Measurements from ENCODE around the gene OSBPL7. TPM values are rescaled to one million over a fixed set of nuclear protein-coding genes. Genes with fewer than 3 reads are reported as not detected.

OSBPL7 gene
- total RNA-seq, 4 donors from 2014 or later = 0.89 to 4.6 (median 1.6) TPM

DNA sequence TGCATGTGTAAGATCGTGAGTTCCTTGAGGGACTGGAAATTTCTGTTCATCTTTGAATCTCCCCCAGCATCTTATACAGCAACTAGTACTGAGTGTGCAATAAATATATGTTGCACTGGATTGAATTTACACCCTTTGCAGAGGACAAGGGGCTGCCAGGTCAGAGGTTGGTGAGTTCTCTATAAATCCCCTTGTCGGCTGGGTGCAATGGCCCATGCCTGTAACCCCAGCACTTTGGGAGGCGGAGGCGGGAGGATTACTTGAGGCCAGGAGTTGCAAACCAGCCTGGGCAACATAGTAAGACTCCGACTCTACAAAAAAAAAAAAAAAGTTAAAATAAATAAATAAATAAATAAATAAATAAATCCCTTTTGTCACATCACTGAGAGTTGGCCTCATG lies 38.8 kb upstream of the OSBPL7 start:
- no peak for ATAC-seq

DNA sequence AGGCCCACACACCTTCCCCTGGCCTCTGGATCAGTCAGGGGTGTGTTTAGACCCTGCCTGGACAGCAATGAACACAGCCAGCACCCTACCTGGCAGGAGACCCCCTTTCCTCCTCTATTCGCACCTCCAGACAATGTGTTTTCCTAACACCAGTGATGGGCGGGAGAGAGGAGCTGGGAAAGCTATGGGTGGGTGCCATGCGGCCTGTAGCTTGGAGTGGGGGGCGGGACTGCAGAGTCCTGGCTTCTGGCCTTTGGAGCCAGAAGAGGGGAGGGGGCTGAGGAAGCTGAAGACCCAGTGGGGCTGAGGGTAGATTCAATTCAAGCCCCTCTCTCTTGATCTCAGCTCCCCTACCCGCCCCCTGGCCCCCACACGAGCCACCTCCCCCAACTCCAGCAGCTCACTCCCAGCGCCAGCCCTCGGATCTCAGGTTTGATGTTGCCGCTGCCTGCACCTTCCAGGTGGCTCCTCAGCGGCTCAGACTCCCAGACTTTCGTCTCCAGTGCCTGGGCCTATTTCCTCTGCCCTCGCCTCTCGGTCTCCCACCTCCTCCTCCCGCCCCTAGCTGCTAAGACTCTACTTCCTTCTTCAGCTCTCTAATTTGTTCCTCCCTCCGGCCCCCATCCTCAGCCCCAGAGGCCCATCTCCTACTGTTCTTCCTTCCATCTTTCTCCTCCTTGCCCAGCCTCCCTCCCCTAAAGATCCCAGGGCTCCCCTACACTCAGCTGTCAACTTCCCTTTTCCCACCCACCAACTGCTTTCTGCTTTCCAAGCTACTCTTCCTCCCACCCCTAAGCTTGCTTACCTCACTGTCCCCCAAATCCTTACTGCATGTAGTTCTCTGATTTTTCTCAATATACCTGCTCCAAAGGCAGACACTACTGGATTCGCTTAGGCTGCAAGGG lies 36.2 kb upstream of the OSBPL7 start:
- Histone ChIP-seq H3K27me3 (peaks cover 44 to 49% (median 48%) of the 10 kb centered on the region in 3 donors), H3K27ac (no peak overlapping the region), H3K4me1 (no peaks in the 10 kb centered on the region), H3K36me3 (no peaks in the 10 kb centered on the region), H3K9me3 (no peaks in the 10 kb centered on the region), H3K4me3 (no peak overlapping the region)
- intact Hi-C loops (cut with DNase I; ENCODE audit: low total_unique reads) (no loop called here), in situ Hi-C loops (cut with MboI; ENCODE audit: low sequenced_read_pairs in 4 of 4) (no loop called here)
- DNase-seq = no peak
- no peak for ATAC-seq
- TF ChIP-seq POLR2A (IDR thresholded peaks at IDR 0.05) = no peak
- TF ChIP-seq, protein P1, sequence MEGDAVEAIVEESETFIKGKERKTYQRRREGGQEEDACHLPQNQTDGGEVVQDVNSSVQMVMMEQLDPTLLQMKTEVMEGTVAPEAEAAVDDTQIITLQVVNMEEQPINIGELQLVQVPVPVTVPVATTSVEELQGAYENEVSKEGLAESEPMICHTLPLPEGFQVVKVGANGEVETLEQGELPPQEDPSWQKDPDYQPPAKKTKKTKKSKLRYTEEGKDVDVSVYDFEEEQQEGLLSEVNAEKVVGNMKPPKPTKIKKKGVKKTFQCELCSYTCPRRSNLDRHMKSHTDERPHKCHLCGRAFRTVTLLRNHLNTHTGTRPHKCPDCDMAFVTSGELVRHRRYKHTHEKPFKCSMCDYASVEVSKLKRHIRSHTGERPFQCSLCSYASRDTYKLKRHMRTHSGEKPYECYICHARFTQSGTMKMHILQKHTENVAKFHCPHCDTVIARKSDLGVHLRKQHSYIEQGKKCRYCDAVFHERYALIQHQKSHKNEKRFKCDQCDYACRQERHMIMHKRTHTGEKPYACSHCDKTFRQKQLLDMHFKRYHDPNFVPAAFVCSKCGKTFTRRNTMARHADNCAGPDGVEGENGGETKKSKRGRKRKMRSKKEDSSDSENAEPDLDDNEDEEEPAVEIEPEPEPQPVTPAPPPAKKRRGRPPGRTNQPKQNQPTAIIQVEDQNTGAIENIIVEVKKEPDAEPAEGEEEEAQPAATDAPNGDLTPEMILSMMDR (IDR thresholded peaks at IDR 0.05 in 4 of 5, conservative IDR thresholded peaks at IDR 0.05 in 1 of 5) = no peak

More for the DNA sequence above, 38.8 kb upstream of the OSBPL7 start:
- intact Hi-C loops (cut with DNase I; ENCODE audit: low total_unique reads) (no loop called here), in situ Hi-C loops (cut with MboI; ENCODE audit: low sequenced_read_pairs in 4 of 4) (no loop called here)
- TF ChIP-seq POLR2A (IDR thresholded peaks at IDR 0.05) = no peak
- TF ChIP-seq, protein P1 (IDR thresholded peaks at IDR 0.05 in 4 of 5, conservative IDR thresholded peaks at IDR 0.05 in 1 of 5) = no peak
- H3K4me1 ChIP-seq = no peaks in the 10 kb centered on the region
- DNase-seq = no peak
- peaks cover 18 to 30% (median 22%) of the 10 kb centered on the region in 3 donors for H3K27me3 ChIP-seq
- H3K4me3 ChIP-seq = no peak overlapping the region
- H3K9me3 ChIP-seq = no peaks in the 10 kb centered on the region
- no peak overlapping the region for H3K27ac ChIP-seq
- no peaks in the 10 kb centered on the region for H3K36me3 ChIP-seq

DNA sequence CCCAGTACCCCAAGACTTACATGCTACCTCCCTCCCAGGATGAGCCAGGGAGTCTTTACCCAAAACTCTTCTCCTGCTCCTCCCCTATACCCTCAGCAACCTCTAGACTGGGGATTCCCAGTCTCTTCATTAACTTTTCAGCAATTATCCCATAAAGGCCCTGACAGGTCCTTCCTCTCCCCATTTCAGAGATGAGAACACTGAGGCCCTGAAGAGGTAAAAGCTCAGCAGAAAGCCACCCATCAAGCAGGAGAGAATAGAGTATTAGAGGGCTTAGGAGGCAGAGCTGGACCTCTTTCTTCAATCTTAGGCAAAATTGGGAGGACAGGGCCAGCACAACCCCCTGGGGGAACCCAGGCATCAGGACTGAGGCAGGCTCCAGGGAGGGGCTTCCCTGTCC lies 35.2 kb upstream of the OSBPL7 start:
- Histone ChIP-seq H3K27me3 (peaks cover 54 to 58% (median 57%) of the 10 kb centered on the region in 3 donors), H3K36me3 (no peaks in the 10 kb centered on the region), H3K4me3 (no peak overlapping the region), H3K4me1 (peaks cover 0 to 3% of the 10 kb centered on the region in 2 donors), H3K27ac (no peak overlapping the region), H3K9me3 (no peaks in the 10 kb centered on the region)
- TF ChIP-seq POLR2A (IDR thresholded peaks at IDR 0.05) = no peak
- TF ChIP-seq, protein P1 (IDR thresholded peaks at IDR 0.05 in 4 of 5, conservative IDR thresholded peaks at IDR 0.05 in 1 of 5) = no peak
- no peak for ATAC-seq
- intact Hi-C loops (cut with DNase I; ENCODE audit: low total_unique reads) (no loop called here), in situ Hi-C loops (cut with MboI; ENCODE audit: low sequenced_read_pairs in 4 of 4) (no loop called here)
- no peak for DNase-seq

DNA sequence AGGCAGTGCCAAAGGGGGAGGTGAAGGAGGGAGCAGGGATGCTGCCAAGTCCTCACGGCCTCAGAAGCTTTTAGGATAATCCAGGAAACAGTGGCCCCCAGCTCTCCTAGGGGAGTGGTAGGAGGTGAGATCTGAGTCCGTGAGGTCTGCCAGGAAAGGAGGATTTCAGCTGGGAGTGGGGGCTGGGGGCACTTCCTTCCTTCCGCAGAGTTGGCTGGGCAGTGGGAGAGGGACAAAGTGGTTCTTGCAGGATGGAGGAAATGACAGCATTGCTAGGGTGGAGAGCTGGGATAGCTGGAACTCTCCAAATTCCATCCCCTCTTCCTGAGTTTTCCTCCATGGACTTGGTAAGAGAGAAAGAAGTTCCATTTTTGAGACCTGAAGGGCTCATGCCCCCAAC lies 34.1 kb upstream of the OSBPL7 start:
- H3K4me3 ChIP-seq = no peak overlapping the region
- H3K4me1 ChIP-seq = peaks cover 5 to 14% of the 10 kb centered on the region in 2 donors
- TF ChIP-seq POLR2A (IDR thresholded peaks at IDR 0.05) = no peak
- TF ChIP-seq, protein P1 (IDR thresholded peaks at IDR 0.05 in 4 of 5, conservative IDR thresholded peaks at IDR 0.05 in 1 of 5) = no peak
- H3K36me3 ChIP-seq = no peaks in the 10 kb centered on the region
- H3K27ac ChIP-seq = no peak overlapping the region
- no peak for ATAC-seq
- H3K27me3 ChIP-seq = peaks cover 64 to 67% (median 66%) of the 10 kb centered on the region in 3 donors
- intact Hi-C loops (cut with DNase I; ENCODE audit: low total_unique reads) (no loop called here), in situ Hi-C loops (cut with MboI; ENCODE audit: low sequenced_read_pairs in 4 of 4) (no loop called here)
- DNase-seq = no peak
- no peaks in the 10 kb centered on the region for H3K9me3 ChIP-seq
